ENCODE measurements around the gene GPC3.

GPC3 gene

DNA sequence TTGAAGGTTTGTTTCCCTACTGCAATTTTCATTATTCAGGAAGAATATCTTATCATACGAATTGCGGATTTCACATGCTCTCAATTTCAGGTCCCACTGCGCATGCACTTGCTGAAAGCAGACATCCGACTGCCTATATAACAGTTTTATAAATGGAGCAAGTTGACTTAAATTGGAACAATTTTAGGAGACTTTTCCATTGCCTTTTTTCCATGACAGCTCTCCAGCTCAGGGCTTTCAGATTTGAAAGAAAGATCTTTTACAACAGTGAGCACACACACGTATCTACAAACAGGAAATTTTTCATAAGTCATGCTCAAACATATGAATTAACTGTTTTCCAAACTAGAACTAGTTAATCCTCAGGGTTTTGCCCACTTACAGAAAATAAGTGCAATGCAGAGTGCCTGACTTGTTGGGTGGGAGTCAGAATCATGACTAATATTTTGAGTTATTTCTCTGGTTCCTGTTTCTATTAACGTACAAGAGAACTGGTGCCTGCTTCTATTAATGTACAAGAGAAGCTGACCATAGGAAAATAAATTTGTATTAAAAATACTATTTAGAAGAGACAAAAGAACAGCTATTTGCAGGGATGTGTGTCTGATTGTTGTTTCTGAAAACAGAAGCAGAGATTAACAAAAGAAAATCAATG, 137.9 kb downstream of the GPC3 start:
- intact Hi-C loops (cut with DNase I; ENCODE audit: low total_unique reads): no loop called here
- Histone ChIP-seq H3K27me3 (no peaks in the 10 kb centered on the region), H3K36me3 (no peaks in the 10 kb centered on the region), H3K4me1 (no peaks in the 10 kb centered on the region), H3K27ac (no peak overlapping the region), H3K9me3 (no peaks in the 10 kb centered on the region), H3K4me3 (no peak overlapping the region)
- no peak for DNase-seq
- TF ChIP-seq, protein P1, sequence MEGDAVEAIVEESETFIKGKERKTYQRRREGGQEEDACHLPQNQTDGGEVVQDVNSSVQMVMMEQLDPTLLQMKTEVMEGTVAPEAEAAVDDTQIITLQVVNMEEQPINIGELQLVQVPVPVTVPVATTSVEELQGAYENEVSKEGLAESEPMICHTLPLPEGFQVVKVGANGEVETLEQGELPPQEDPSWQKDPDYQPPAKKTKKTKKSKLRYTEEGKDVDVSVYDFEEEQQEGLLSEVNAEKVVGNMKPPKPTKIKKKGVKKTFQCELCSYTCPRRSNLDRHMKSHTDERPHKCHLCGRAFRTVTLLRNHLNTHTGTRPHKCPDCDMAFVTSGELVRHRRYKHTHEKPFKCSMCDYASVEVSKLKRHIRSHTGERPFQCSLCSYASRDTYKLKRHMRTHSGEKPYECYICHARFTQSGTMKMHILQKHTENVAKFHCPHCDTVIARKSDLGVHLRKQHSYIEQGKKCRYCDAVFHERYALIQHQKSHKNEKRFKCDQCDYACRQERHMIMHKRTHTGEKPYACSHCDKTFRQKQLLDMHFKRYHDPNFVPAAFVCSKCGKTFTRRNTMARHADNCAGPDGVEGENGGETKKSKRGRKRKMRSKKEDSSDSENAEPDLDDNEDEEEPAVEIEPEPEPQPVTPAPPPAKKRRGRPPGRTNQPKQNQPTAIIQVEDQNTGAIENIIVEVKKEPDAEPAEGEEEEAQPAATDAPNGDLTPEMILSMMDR (IDR thresholded peaks at IDR 0.05): no peak

DNA sequence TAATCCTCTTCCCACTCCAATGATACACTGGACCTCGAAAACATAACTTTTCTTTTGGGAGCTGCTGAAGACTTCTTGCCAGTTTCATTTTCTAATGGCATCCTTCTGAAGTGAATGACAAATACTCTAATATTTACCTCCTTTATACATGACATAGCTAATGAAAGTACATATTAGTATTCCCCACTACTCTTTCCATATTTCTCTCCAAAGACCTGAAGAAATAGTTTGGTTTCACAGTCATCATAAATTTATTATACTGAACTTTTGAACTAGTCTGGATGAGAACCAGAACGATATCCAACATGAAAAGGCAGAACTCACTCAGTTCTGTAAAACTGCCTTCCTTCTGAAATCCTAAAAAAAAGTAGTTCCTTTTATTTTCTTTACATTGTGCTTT, 139.1 kb downstream of the GPC3 start:
- DNase-seq: no peak
- H3K27me3 ChIP-seq: no peaks in the 10 kb centered on the region
- intact Hi-C loops (cut with DNase I; ENCODE audit: low total_unique reads): no loop called here
- no peaks in the 10 kb centered on the region for H3K36me3 ChIP-seq
- TF ChIP-seq, protein P1 (IDR thresholded peaks at IDR 0.05): no peak
- H3K9me3 ChIP-seq: no peaks in the 10 kb centered on the region
- H3K4me3 ChIP-seq: no peak overlapping the region
- no peak overlapping the region for H3K27ac ChIP-seq
- no peaks in the 10 kb centered on the region for H3K4me1 ChIP-seq

DNA sequence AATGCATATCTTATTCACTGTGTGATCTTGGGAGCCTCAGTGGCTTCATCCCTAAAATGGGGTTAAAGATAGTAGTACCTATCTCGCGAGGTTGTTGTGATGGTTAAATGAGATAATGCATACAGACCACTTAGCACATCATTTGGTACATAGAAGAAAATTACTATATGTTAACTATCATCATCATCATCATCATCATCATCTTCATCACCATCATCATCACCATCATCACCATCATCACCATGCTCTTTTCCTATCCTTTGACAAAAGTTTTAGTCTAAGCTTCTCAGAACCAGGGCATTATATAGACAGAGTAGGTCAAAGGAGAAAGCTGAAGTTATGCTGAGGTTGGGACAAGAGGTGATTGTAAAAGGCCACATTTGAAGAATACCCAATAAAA, 145.0 kb downstream of the GPC3 start:
- no peak overlapping the region for H3K27ac ChIP-seq
- no peak overlapping the region for H3K4me3 ChIP-seq
- H3K27me3 ChIP-seq: no peaks in the 10 kb centered on the region
- H3K4me1 ChIP-seq: no peaks in the 10 kb centered on the region
- TF ChIP-seq, protein P1 (IDR thresholded peaks at IDR 0.05): no peak
- DNase-seq: no peak
- intact Hi-C loops (cut with DNase I; ENCODE audit: low total_unique reads): no loop called here
- H3K9me3 ChIP-seq: no peaks in the 10 kb centered on the region
- no peaks in the 10 kb centered on the region for H3K36me3 ChIP-seq

DNA sequence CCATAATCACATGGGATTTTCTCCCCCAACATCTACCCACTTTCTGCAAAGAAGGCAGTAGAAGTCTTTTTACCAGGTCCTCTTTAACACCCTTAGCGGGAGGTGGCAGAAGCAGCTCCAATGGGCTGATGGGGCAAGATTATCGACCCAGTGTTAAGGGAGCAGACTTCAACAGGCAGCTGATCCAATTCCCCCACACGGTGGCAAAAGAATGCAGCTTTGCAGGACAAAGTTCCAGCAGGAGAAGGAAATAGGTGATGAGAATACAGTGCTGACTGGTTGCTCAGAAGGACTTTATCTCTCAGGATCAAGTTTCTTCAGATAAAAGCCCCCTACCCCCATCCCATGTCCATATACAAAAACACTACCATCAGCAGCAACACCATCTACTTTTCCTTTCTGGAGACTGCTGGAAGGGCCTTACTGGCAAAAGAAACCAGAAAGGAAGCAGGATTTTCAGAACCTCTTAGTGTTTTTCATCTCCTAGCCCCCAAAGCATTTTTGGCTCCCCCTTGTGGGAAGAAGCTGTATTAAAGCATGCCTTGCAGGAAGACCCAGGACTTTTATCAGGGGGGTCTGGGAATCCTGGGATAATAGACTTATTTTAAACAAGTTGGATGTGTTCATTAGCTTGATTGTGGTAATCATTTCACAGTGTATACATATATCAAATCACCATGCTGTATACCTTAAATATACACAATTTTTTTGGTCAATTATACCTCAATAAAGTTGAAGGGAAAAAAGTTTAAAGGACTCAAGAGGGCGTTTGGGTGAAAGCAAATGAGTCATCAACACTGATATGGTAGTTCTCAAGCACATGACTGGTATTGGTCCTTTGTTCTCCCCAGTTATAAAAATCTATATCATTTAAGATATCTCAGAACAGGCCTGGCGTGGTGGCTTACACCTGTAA, 146.4 kb downstream of the GPC3 start:
- Histone ChIP-seq H3K4me1 (no peaks in the 10 kb centered on the region), H3K4me3 (no peak overlapping the region), H3K9me3 (no peaks in the 10 kb centered on the region), H3K27me3 (no peaks in the 10 kb centered on the region), H3K36me3 (no peaks in the 10 kb centered on the region), H3K27ac (no peak overlapping the region)
- no peak for DNase-seq
- TF ChIP-seq, protein P1 (IDR thresholded peaks at IDR 0.05): peak in 1 of 2 experiments; percentile 32
- intact Hi-C loops (cut with DNase I; ENCODE audit: low total_unique reads): no loop called here

DNA sequence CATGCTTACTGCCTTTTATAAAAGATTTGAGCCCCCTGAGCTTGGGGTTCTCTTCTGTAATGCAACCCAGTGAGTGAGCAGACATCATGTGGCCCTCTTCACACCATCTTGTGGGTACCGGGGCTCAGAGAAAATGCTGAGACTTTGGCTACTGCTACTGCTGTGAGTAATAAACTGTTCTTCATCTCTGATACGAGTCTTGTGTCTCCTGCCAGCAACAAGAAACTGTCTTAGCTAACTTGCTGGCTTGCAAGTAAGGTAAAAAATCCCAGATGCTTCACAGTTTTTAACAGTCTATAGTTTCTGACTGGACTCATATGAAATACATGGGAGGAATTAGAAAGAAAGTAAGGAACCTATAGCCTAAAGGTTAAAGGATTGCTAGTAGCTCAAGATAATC, 148.3 kb downstream of the GPC3 start:
- Histone ChIP-seq H3K4me1 (no peaks in the 10 kb centered on the region), H3K27ac (no peak overlapping the region), H3K9me3 (no peaks in the 10 kb centered on the region), H3K4me3 (no peak overlapping the region), H3K36me3 (no peaks in the 10 kb centered on the region), H3K27me3 (no peaks in the 10 kb centered on the region)
- intact Hi-C loops (cut with DNase I; ENCODE audit: low total_unique reads): no loop called here
- DNase-seq: no peak
- TF ChIP-seq, protein P1 (IDR thresholded peaks at IDR 0.05): no peak
